Measurements from ENCODE around the gene MARVELD3.

DNA sequence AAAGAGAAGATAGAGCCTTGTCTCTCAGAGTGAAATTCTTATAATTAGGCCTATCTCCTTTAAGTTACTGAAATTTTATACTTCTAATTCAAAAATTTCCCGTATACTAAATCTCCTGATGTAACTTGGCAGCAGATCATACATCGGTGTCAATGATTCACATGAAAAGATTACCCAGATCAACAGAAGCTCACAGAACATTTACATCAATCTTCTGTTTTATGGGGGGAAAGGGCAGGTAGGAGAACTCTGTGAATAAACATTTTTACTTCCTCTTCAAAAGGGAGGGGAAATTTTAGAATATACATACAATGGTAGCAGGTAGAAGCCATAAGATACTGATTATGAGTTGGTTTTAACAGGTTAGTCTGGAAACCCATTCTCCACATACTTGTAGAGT is 55.4 kb downstream of the MARVELD3 start:
- TF ChIP-seq, protein P1, sequence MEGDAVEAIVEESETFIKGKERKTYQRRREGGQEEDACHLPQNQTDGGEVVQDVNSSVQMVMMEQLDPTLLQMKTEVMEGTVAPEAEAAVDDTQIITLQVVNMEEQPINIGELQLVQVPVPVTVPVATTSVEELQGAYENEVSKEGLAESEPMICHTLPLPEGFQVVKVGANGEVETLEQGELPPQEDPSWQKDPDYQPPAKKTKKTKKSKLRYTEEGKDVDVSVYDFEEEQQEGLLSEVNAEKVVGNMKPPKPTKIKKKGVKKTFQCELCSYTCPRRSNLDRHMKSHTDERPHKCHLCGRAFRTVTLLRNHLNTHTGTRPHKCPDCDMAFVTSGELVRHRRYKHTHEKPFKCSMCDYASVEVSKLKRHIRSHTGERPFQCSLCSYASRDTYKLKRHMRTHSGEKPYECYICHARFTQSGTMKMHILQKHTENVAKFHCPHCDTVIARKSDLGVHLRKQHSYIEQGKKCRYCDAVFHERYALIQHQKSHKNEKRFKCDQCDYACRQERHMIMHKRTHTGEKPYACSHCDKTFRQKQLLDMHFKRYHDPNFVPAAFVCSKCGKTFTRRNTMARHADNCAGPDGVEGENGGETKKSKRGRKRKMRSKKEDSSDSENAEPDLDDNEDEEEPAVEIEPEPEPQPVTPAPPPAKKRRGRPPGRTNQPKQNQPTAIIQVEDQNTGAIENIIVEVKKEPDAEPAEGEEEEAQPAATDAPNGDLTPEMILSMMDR (IDR thresholded peaks at IDR 0.05; ENCODE audit: low read depth, low read length), result no peak
- TF ChIP-seq, protein P2, sequence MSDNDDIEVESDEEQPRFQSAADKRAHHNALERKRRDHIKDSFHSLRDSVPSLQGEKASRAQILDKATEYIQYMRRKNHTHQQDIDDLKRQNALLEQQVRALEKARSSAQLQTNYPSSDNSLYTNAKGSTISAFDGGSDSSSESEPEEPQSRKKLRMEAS (IDR thresholded peaks at IDR 0.05; ENCODE audit: low read depth, low read length), result no peak
- no peak for TF ChIP-seq MYC (IDR thresholded peaks at IDR 0.05; ENCODE audit: low read depth, low read length)
- TF ChIP-seq POLR2A (IDR thresholded peaks at IDR 0.05; ENCODE audit: extremely low read depth, insufficient read length), result no peak
